Activated CD4-positive, alpha-beta T cell treated with anti-CD3 and anti-CD28 coated beads for 36 hours (primary cell): ENCODE data around the gene OGA. TPM values are rescaled to one million over a fixed set of nuclear protein-coding genes. Genes with fewer than 3 reads are reported as not detected.
"Not testable (repeated sequence)": the region's sequence is repeated elsewhere in the genome, so short reads cannot be mapped to it uniquely, and the experiment has no call there.

ENCODE experiments used
- ATAC-seq: fragments of 200-7000 bp; cut with Tn5 transposase; one replicate; pipeline ENCODE4 v1.10.0; 2021; ENCODE audit warnings: mild to moderate bottlenecking, moderate library complexity
- CTCF ChIA-PET: fragments of 350-600 bp; sonication (Branson Sonifier 250); formaldehyde crosslinking; loops from one replicate; lab custom pipeline; 2021; ENCODE audit warnings: antibody characterized with exemption; lab: Charles Lee
- POLR2A ChIA-PET: fragments of 350-600 bp; sonication (Branson Sonifier 250); formaldehyde crosslinking; loops from one replicate; lab custom pipeline; 2021; ENCODE audit warnings: antibody characterized with exemption, inconsistent platforms; lab: Charles Lee
- DNase-seq: peaks from one replicate; pipeline ENCODE4 v3.0.0-alpha.2; 2020
- H3K27ac Mint-ChIP-seq: one replicate; pipeline ENCODE4 v1.8.0; 2021; ENCODE audit warnings: mixed read lengths
- H3K27me3 Mint-ChIP-seq: one replicate; pipeline ENCODE4 v1.8.0; 2021; ENCODE audit warnings: mixed read lengths
- H3K36me3 Mint-ChIP-seq: one replicate; pipeline ENCODE4 v1.8.0; 2021; ENCODE audit warnings: low read depth, mixed read lengths
- H3K4me1 Mint-ChIP-seq: one replicate; pipeline ENCODE4 v1.8.0; 2021; ENCODE audit warnings: mixed read lengths
- H3K4me3 Mint-ChIP-seq: one replicate; pipeline ENCODE4 v1.8.0; 2021; ENCODE audit warnings: mild to moderate bottlenecking, moderate library complexity, mixed read lengths
- H3K9me3 Mint-ChIP-seq: one replicate; pipeline ENCODE4 v1.8.0; 2021; ENCODE audit warnings: low read depth, mixed read lengths
- intact Hi-C, 2 experiments: fragments of 100-400 bp; cut with DNase I in 1 of 2; cut with micrococcal nuclease in 1 of 2; formaldehyde crosslinking; loops; one replicate each; pipeline versions ENCODE4 v1.14.2 to v1.15.1; 2022 to 2024; cut with DNase I, micrococcal nuclease
- total RNA-seq, 2 experiments: library from RNA; stranded (reverse); gene quantifications; one replicate each; pipeline ENCODE4 v1.2.3, GENCODE V29; 2021

The OGA gene
- total RNA-seq, 2 experiments from 2014 or later = 113 to 124 TPM

DNA sequence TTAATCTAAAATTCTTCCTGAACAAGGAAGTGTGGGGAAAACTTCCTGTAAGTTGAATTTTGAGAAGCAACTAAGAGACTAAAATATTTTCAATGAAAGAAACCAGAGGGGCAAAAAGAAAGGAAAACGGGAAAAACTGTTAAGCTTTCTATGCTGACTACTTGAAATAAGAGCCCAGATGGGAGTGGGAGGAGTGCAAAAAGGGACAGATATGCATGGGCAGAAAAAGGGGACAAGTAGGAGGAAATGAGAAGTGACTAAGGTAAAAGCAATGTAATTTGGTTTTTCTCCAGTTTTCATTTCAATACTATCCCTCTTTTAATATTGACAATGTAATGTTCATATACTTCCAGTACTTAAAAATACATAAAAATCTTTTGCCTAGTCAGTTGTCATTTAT is 11.1 kb downstream of the OGA start:
- ChIA-PET POLR2A (no interaction called here), CTCF (interaction anchor here (1.3 kb wide), 1 partner anchor 33 kb away, joined by 3 read pairs; no protein-coding TSS in a partner anchor)
- H3K27me3 Mint-ChIP-seq = no peaks in the 10 kb centered on the region
- H3K9me3 Mint-ChIP-seq = no peaks in the 10 kb centered on the region
- H3K4me1 Mint-ChIP-seq = peaks cover 36% of the 10 kb centered on the region
- ATAC-seq = no peak
- DNase-seq = no peak
- H3K27ac Mint-ChIP-seq = no peak overlapping the region
- intact Hi-C loops = no loop called here
- H3K4me3 Mint-ChIP-seq = no peak overlapping the region
- H3K36me3 Mint-ChIP-seq = peaks cover 50% of the 10 kb centered on the region

DNA sequence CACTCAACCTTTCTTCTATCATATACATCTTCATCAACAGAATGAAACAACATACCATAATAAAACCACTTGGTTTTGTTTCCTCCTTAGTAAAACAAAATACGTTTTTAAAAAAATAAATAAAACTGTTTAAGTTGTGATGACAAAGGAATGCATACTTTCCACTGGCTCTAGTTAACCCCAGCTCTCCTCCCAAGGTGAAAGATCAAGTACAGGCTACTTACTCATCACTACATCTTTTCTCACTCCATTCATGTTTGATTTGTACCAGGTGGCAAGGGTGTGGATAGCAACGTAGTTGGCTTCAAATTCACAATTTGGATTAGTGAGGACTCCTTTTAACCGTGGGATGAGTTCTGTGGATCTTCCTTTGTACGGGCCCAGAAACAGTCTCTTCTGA is 14.7 kb downstream of the OGA start:
- DNase-seq = no peak
- H3K27me3 Mint-ChIP-seq = no peaks in the 10 kb centered on the region
- H3K36me3 Mint-ChIP-seq = peaks cover 54% of the 10 kb centered on the region
- no peak for ATAC-seq
- H3K4me3 Mint-ChIP-seq = no peak overlapping the region
- POLR2A ChIA-PET = no interaction called here
- H3K27ac Mint-ChIP-seq = no peak overlapping the region
- CTCF ChIA-PET = interaction anchor here (1.6 kb wide), 1 partner anchor 201 kb away, joined by 4 read pairs; no protein-coding TSS in a partner anchor
- H3K4me1 Mint-ChIP-seq = peaks cover 25% of the 10 kb centered on the region
- H3K9me3 Mint-ChIP-seq = no peaks in the 10 kb centered on the region
- intact Hi-C loops = no loop called here

DNA sequence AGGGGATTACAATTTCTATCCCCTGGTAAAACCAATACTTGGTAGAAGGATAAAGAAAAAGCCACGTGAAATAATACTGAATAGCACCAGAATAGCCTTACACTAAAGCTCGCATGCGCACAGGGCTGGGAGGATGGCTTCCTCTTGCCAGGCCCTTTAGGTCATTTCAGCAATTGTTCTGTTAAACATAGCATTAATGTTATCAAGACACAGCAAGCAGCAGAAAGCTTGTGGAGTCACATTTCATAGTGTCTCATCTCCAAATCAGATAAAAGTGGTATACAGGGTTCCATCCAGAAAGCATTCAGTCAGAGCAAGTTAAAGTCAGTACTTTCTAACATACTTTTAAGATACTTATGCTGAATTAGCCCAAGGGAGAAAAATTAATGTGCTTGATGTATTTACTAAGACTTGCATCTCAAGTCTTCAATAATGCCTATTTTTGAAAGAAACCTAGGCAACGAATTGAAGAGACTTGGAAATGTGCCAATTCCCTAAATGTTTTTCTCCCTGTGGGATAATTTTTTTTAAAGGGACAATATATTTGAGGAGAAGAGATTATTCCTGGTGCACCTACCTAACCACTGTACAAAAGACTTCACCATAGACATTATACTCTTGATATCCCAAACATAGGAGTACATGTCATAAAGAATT is 20.7 kb downstream of the OGA start:
- POLR2A ChIA-PET = interaction anchor here (0.6 to 0.7 kb wide), 2 partner anchors 15 to 515 kb away, joined by 3 read pairs; no protein-coding TSS in a partner anchor
- no peak for ATAC-seq
- H3K9me3 Mint-ChIP-seq = no peaks in the 10 kb centered on the region
- no peak overlapping the region for H3K4me3 Mint-ChIP-seq
- intact Hi-C loops = no loop called here
- H3K27ac Mint-ChIP-seq = peak overlapping the region; percentile 13
- peaks cover 12% of the 10 kb centered on the region for H3K4me1 Mint-ChIP-seq
- H3K27me3 Mint-ChIP-seq = no peaks in the 10 kb centered on the region
- DNase-seq = no peak
- CTCF ChIA-PET = interaction anchor here (0.6 to 4.7 kb wide), 6 partner anchors 11 to 515 kb away, joined by 3 to 35 read pairs (median 4); partner anchors contain the start of gene NPM3
- peaks cover 67% of the 10 kb centered on the region for H3K36me3 Mint-ChIP-seq

DNA sequence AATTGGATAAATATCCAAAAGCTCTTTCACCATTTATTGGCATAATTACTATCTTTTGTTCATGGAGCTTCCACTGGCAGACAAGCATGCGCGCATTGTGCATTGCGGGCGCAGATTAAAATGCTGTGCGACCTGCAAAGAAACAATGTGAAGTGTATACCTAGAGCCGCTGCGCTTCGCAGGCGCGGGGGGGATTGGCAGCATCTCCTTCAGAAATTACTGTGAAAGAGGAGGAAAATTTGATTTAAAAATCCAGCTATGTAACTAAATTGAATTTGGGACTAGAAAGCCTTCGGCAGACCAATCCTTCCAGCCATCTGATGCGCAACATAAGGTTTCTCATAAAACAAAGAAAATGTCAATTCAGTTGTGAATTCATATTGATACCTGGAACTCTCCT is 24.7 kb downstream of the OGA start:
- ChIA-PET POLR2A (no interaction called here), CTCF (interaction anchor here (3.5 to 4.7 kb wide), 2 partner anchors 9 to 12 kb away, joined by 18 to 35 read pairs; partner anchors contain the start of gene NPM3)
- Mint-ChIP-seq H3K27ac (no peak overlapping the region), H3K4me1 (peaks cover 2% of the 10 kb centered on the region), H3K36me3 (peaks cover 59% of the 10 kb centered on the region), H3K9me3 (no peaks in the 10 kb centered on the region), H3K4me3 (no peak overlapping the region), H3K27me3 (no peaks in the 10 kb centered on the region)
- DNase-seq (no peak), ATAC-seq (no peak)
- intact Hi-C loops = no loop called here

DNA sequence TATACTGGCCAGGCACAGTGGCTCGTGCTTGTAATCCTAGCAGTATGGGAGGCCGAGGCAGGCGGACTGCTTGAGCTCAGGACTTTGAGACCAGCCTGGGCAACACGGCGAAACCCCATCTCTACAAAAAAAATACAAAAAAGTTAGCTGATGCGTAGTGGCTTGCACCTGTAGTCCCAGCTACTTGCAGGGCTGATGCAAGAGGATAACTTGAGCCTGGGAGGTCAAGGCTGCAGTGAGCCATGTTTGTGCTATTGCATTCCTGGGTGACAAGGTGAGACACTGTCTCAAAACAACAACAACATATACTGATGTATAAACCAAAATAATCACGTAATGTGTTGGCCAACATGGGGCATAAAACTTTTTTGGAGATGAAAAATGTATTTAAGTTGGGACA is 28.6 kb downstream of the OGA start:
- no peak overlapping the region for H3K27ac Mint-ChIP-seq
- ATAC-seq = no peak
- ChIA-PET POLR2A (no interaction called here), CTCF (interaction anchor here (1.7 kb wide), 1 partner anchor 9 kb away, joined by 3 read pairs; no protein-coding TSS in a partner anchor)
- H3K4me3 Mint-ChIP-seq = no peak overlapping the region
- peaks cover 8% of the 10 kb centered on the region for H3K4me1 Mint-ChIP-seq
- H3K9me3 Mint-ChIP-seq = no peaks in the 10 kb centered on the region
- intact Hi-C loops = loop anchor here in 1 of 2 experiments (10.0 kb wide), 1 partner anchor 1255 kb away; the partner anchor contains the start of gene HIF1AN
- no peaks in the 10 kb centered on the region for H3K27me3 Mint-ChIP-seq
- no peak for DNase-seq
- H3K36me3 Mint-ChIP-seq = peaks cover 58% of the 10 kb centered on the region

DNA sequence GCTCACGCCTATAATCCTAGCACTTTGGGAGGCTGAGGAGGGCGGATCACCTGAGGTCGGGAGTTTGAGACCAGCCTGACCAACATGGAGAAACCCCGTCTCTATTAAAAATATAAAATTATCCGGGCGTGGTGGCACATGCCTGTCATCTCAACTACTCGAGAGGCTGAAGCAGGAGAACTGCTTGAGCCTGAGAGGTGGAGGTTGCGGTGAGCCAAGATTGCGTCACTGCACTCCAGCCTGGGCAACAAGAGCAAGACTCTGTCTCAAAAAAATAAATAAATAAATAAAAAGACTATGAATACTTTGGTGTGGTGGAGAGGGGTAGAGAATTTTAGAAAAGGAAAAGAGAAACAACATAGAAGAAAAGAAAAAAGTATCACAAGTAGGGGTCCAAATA is 29.0 kb downstream of the OGA start:
- POLR2A ChIA-PET = not testable (repeated sequence)

DNA sequence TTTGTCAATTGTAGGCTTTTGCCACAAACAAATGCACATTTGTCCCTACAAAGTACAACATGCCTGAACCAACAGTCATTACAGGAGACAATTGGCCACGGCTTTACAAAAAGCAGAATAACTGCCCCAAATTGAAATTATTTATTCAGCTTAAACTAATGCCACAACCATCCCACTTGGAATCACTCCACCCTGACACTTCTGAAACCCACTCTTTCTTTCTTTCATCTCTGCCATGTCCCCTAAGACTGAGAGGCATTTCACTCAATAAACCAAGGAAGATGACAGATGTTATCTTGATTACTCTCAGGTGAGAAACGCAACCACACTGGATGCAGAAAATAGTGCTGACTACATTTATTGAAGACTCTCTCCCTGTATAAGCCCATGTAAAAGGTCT is 32.4 kb downstream of the OGA start:
- no peaks in the 10 kb centered on the region for H3K27me3 Mint-ChIP-seq
- H3K4me3 Mint-ChIP-seq = no peak overlapping the region
- intact Hi-C loops = loop anchor here in 1 of 2 experiments (10.0 kb wide), 1 partner anchor 1251 kb away; the partner anchor contains the start of gene HIF1AN
- H3K27ac Mint-ChIP-seq = no peak overlapping the region
- DNase-seq (no peak), ATAC-seq (no peak)
- no peaks in the 10 kb centered on the region for H3K9me3 Mint-ChIP-seq
- ChIA-PET POLR2A (interaction anchor here (0.7 to 1.3 kb wide), 2 partner anchors 30 to 32 kb away, joined by 3 to 12 read pairs; partner anchors contain the start of gene OGA), CTCF (interaction anchor here (0.7 to 3.9 kb wide), 4 partner anchors 9 to 183 kb away, joined by 3 to 21 read pairs (median 16); partner anchors contain the start of gene OGA)
- peaks cover 34% of the 10 kb centered on the region for H3K4me1 Mint-ChIP-seq
- H3K36me3 Mint-ChIP-seq = peaks cover 51% of the 10 kb centered on the region

More for the DNA sequence above, 29.0 kb downstream of the OGA start:
- ATAC-seq, H3K4me3 Mint-ChIP-seq, DNase-seq, H3K27me3 Mint-ChIP-seq, H3K9me3 Mint-ChIP-seq, H3K27ac Mint-ChIP-seq: not testable (repeated sequence)
- peaks cover 56% of the 10 kb centered on the region for H3K36me3 Mint-ChIP-seq
- CTCF ChIA-PET = interaction anchor here (1.7 kb wide), 1 partner anchor 8 kb away, joined by 3 read pairs; no protein-coding TSS in a partner anchor
- peaks cover 13% of the 10 kb centered on the region for H3K4me1 Mint-ChIP-seq
- intact Hi-C loops = loop anchor here in 1 of 2 experiments (10.0 kb wide), 1 partner anchor 1254 kb away; the partner anchor contains the start of gene HIF1AN

DNA sequence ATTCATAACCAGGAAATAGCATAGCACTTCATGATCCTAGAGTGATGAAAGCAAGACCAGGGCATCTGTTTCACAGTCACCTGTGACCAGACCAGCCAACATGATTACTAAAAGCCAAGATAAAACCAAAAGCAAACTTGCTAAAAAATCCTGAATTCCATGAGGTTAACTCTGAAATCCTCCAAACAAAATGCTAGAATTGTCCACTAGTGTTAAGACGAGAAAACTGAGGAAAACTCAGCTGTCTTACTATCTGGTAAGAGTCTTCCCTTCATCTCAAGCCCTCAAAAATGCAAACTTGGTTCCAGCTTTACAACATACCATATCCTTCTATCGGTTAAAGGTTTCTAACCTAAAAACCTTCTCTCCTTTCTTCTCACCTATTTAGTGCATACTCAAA is 33.7 kb downstream of the OGA start:
- H3K4me1 Mint-ChIP-seq = peaks cover 43% of the 10 kb centered on the region

DNA sequence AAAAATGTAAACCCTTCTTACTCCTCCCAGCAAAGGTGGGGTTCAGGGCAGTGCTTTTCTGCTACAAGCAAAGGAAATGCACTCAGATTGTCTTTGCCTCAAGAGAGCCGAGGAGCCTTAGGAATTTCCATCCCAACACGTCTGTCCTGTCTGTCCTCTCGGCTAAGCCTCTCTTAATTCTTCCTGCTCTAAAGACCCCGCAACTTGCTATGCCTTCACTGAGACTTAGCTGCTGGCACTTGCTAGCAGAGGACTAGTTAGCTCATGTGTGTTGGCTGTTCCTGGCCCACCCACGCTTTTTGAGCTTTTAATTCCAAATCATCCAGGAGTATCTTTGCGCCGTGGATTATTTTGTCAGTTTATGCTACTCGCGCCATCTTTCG is 34.5 kb downstream of the OGA start:
- ChIA-PET CTCF (interaction anchor here (0.6 to 5.0 kb wide), 18 partner anchors 11 to 569 kb away, joined by 3 to 28 read pairs (median 5); partner anchors contain the start of gene OGA), POLR2A (interaction anchor here (0.6 to 1.3 kb wide), 4 partner anchors 11 to 602 kb away, joined by 3 to 4 read pairs (median 4); partner anchors contain the start of gene OGA)
- Mint-ChIP-seq H3K9me3 (no peaks in the 10 kb centered on the region), H3K27ac (peak overlapping the region; percentile 97), H3K27me3 (peaks cover 4% of the 10 kb centered on the region), H3K36me3 (peaks cover 52% of the 10 kb centered on the region), H3K4me1 (peaks cover 51% of the 10 kb centered on the region), H3K4me3 (peak overlapping the region; percentile 94)
- no peak for DNase-seq
- no peak for ATAC-seq
- intact Hi-C loops = loop anchor here (1.0 to 10.0 kb wide), 12 partner anchors 35 to 1249 kb away; partner anchors contain the start of genes DPCD (in 2 of the 2), OGA (in 2 of the 2), POLL (in 2 of the 2) and HIF1AN (in 1 of the 2)

More for the DNA sequence above, 33.7 kb downstream of the OGA start:
- ChIA-PET POLR2A (interaction anchor here (1.0 kb wide), 1 partner anchor 930 kb away, joined by 4 read pairs; the partner anchor contains the start of genes ARL3 and SFXN2), CTCF (interaction anchor here (0.9 to 5.0 kb wide), 10 partner anchors 10 to 570 kb away, joined by 3 to 28 read pairs (median 11); partner anchors contain the start of gene OGA)
- H3K27ac Mint-ChIP-seq = peak overlapping the region; percentile 97
- intact Hi-C loops = loop anchor here (5.0 to 10.0 kb wide), 4 partner anchors 48 to 1250 kb away; partner anchors contain the start of genes DPCD (in 1 of the 2), HIF1AN (in 1 of the 2) and POLL (in 1 of the 2)
- ATAC-seq (no peak), DNase-seq (no peak)
- H3K36me3 Mint-ChIP-seq = peaks cover 51% of the 10 kb centered on the region
- no peaks in the 10 kb centered on the region for H3K9me3 Mint-ChIP-seq
- H3K4me3 Mint-ChIP-seq = peak overlapping the region; percentile 94
- no peaks in the 10 kb centered on the region for H3K27me3 Mint-ChIP-seq

DNA sequence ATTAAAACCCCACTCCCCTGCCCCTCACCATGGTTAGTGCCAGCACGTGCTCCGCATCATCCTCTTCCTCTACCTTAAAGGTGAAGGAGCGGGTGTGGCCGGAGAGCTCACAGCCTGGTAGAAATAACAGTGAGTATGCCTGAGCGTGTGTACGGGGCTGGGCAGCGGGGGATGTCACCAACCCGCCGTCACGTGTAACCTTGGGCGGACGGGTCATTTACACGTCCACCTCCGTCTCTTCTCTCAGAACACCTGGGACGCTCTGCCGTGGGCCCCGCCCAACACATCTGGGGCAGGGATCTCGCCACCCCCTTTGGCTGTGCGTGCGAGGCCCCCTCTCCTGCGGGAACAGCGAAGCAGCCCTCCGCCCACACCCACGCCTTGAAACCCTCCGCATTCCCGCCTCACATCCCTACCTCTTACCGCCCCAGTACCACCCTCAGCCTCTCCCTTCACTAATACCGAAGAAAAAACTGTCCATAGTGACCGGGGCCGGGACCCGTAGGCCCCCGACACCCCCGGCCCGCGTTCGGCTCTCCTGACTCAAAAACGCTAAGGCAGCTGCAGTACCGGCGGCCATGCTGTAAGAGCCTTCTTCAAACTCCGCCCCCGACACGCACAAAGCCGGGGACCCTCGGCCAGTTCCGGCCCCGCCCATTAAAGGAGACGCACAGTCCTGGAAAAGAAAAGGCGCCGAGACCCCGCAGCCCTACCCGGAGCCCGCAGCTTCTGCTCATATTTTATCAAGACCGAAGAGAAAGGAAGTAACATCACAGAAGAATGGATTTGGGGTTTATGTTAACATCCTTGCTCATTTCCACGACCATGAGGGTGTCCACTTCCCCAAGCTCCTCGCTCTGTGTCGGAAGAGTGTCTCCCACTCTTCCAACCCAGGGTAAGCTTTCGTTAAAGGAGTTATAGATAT is 35.2 kb downstream of the OGA start, which contains the start of gene NPM3:
Gene NPM3, minus strand, starts transcription at position 636 of the 925 bp plus-strand sequence. Its CDS starts 56 bp downstream, at position 580.
- DNase-seq (peak; percentile 94), ATAC-seq (peak; percentile 82)
- ChIA-PET CTCF (interaction anchor here (0.6 to 5.0 kb wide), 27 partner anchors 10 to 400 kb away, joined by 3 to 43 read pairs (median 7); partner anchors contain the start of gene OGA), POLR2A (interaction anchor here (1.0 to 1.3 kb wide), 3 partner anchors 12 to 48 kb away, joined by 3 to 4 read pairs (median 3); partner anchors contain the start of gene OGA)
- peaks cover 52% of the 10 kb centered on the region for H3K4me1 Mint-ChIP-seq
- H3K27me3 Mint-ChIP-seq = peaks cover 6% of the 10 kb centered on the region
- peaks cover 53% of the 10 kb centered on the region for H3K36me3 Mint-ChIP-seq
- intact Hi-C loops = loop anchor here (1.0 to 10.0 kb wide), 12 partner anchors 35 to 1248 kb away; partner anchors contain the start of genes DPCD (in 2 of the 2), OGA (in 2 of the 2), POLL (in 2 of the 2) and HIF1AN (in 1 of the 2)
- H3K4me3 Mint-ChIP-seq = peak within 1 kb of the TSS; percentile 94
- H3K27ac Mint-ChIP-seq = peak within 1 kb of the TSS; percentile 97
- H3K9me3 Mint-ChIP-seq = no peaks in the 10 kb centered on the region
